K562 (cell line): Measurements from ENCODE around the gene CD274. TPM values are rescaled to one million over a fixed set of nuclear protein-coding genes. Genes with fewer than 3 reads are reported as not detected.
A peak's percentile ranks its signal among the peaks of the same experiment; 100 is the strongest.

ENCODE experiments used
- ATAC-seq: fragments of 200-7000 bp; cut with Tn5 transposase; 3 replicates; pipeline ENCODE4 v1.9.1; 2020; ENCODE audit warnings: moderate library complexity
- BruUV-seq: library from RNA; stranded (reverse); fragments of 400-500 nt; replicated peaks from 2 replicates; lab custom pipeline; 2021; lab: Mats Ljungman, UMichigan
- CTCF ChIA-PET: fragments of 300-600 bp; formaldehyde crosslinking; extraction: SDS; loops from one replicate; lab custom pipeline; 2021; ENCODE audit warnings: low intra/inter-chr PET ratio; lab: Yijun Ruan, JAX
- POLR2A ChIA-PET: fragments of 300-600, 350-650 bp; sonication (Branson Sonifier 250); formaldehyde crosslinking; extraction: SDS; loops from one replicate; lab custom pipeline; 2021; ENCODE audit warnings: antibody characterized with exemption, inconsistent platforms; lab: Yijun Ruan, JAX
- DNase-seq, 4 experiments: peaks; one replicate each; pipeline versions ENCODE4 v3.0.0 to v3.0.0-alpha.2; 2011 to 2018; ENCODE audit warnings: low spot score in 3 of 4, mixed read lengths in 3 of 4; ENCODE audit errors: extremely low read depth in 1 of 4
- FAIRE-seq: peaks from 2 replicates; lab custom pipeline; 2011; peaks lifted over from hg19 to GRCh38; lab: Jason Lieb, UNC
- H2AFZ ChIP-seq: 2 replicates; pipeline ENCODE4 v1.6.0; 2011; ENCODE audit warnings: low read depth, low read length, control low read depth, inconsistent platforms
- H3K27ac ChIP-seq: fragments of 200-600 bp; 3 replicates; pipeline ENCODE4 v1.8.0; 2011; ENCODE audit warnings: low read depth, mild to moderate bottlenecking, control low read depth, inconsistent platforms, low read length, moderate library complexity, mixed read lengths; ENCODE audit errors: extremely low read depth
- H3K27me3 ChIP-seq, 2 experiments: fragments of 300-600 bp in 1 of 2; 2 replicates in 1 of 2; 3 replicates in 1 of 2; pipeline versions ENCODE4 v1.6.0 to v1.8.0; 2011; ENCODE audit warnings: inconsistent platforms in 2 of 2, low read length in 2 of 2, mild to moderate bottlenecking in 1 of 2, mixed read lengths in 1 of 2, moderate library complexity in 1 of 2; ENCODE audit not compliant: control insufficient read depth in 2 of 2, insufficient read depth in 2 of 2
- H3K36me3 ChIP-seq: fragments of 300-600 bp; 3 replicates; pipeline ENCODE4 v1.8.0; 2011; ENCODE audit warnings: mild to moderate bottlenecking, low read length, inconsistent platforms; ENCODE audit not compliant: control insufficient read depth, insufficient read depth
- H3K4me1 ChIP-seq, 2 experiments: fragments of 200-600 bp in 1 of 2; replicated peaks in 1 of 2; 2 replicates in 1 of 2; 3 replicates in 1 of 2; pipeline versions ENCODE4 v1.5.1 to v1.8.0; 2011; ENCODE audit warnings: inconsistent platforms in 2 of 2, low read length in 2 of 2, mild to moderate bottlenecking in 1 of 2, mixed read lengths in 1 of 2, moderate library complexity in 1 of 2; ENCODE audit not compliant: control insufficient read depth in 2 of 2, insufficient read depth in 2 of 2
- H3K4me2 ChIP-seq: 2 replicates; pipeline ENCODE4 v1.6.1; 2011; ENCODE audit warnings: low read length, control low read depth, inconsistent platforms, mixed read lengths; ENCODE audit not compliant: insufficient read depth
- H3K4me3 ChIP-seq: fragments of 200-600 bp; sonication (generic), shearing (Covaris generic); 2 replicates; pipeline ENCODE4 v1.5.1; 2016; ENCODE audit warnings: control low read depth, inconsistent platforms
- H3K79me2 ChIP-seq: fragments of 200-600 bp; 3 replicates; pipeline ENCODE4 v1.8.0; 2011; ENCODE audit warnings: low read length, inconsistent platforms; ENCODE audit not compliant: control insufficient read depth, insufficient read depth
- H3K9ac ChIP-seq, 2 experiments: 2 replicates each; pipeline versions ENCODE4 v1.6.0 to v1.6.1; 2011; ENCODE audit warnings: low read depth in 2 of 2, low read length in 2 of 2, control low read depth in 1 of 2, inconsistent platforms in 1 of 2, mild to moderate bottlenecking in 1 of 2, mixed read lengths in 1 of 2; ENCODE audit not compliant: insufficient read depth in 1 of 2
- H3K9me1 ChIP-seq: one replicate; pipeline ENCODE4 v1.6.0; 2011; ENCODE audit warnings: inconsistent platforms, mild to moderate bottlenecking, low read length, moderate library complexity; ENCODE audit not compliant: control insufficient read depth, insufficient read depth
- H3K9me3 ChIP-seq: replicated peaks from 2 replicates; pipeline ENCODE4 v1.5.1; 2011; ENCODE audit warnings: low read depth, low read length, inconsistent platforms; ENCODE audit not compliant: control insufficient read depth, insufficient read depth
- H4K20me1 ChIP-seq: replicated peaks from 2 replicates; pipeline ENCODE4 v1.6.1; 2011; ENCODE audit warnings: low read length, inconsistent platforms, mixed read lengths; ENCODE audit not compliant: control insufficient read depth, insufficient read depth
- CREM ChIP-seq: IDR thresholded peaks from 2 replicates; pipeline ENCODE4 v1.6.1; 2014; ENCODE audit warnings: antibody characterized with exemption, low read depth
- EHMT2 ChIP-seq: fragments of 450-650 bp; IDR thresholded peaks from 2 replicates; pipeline ENCODE4 v1.6.1; 2018; ENCODE audit warnings: antibody characterized with exemption
- ELF4 ChIP-seq: fragments of 450-650 bp; formaldehyde crosslinking; IDR thresholded peaks from 2 replicates; pipeline ENCODE4 v1.4.0; 2022; ENCODE audit warnings: missing genetic modification characterization
- ESRRB ChIP-seq: fragments of 250-450 bp; sonication (Bioruptor Pico); IDR thresholded peaks from 2 replicates; pipeline ENCODE4 v1.5.0; 2020; ENCODE audit warnings: mild to moderate bottlenecking, moderate library complexity, borderline replicate concordance
- HOXB6 ChIP-seq: fragments of 250-450 bp; sonication (Bioruptor Pico); IDR thresholded peaks from 2 replicates; pipeline ENCODE4 v1.5.1; 2022; ENCODE audit warnings: mild to moderate bottlenecking, borderline replicate concordance
- MEIS2 ChIP-seq: fragments of 450-650 bp; IDR thresholded peaks from 2 replicates; pipeline ENCODE4 v1.6.1; 2014; ENCODE audit warnings: mild to moderate bottlenecking; ENCODE audit not compliant: partially characterized antibody
- MYNN ChIP-seq, 2 experiments: sonication (generic); formaldehyde crosslinking in 1 of 2; IDR thresholded peaks; 2 replicates each; pipeline versions ENCODE4 v1.5.0 to v1.6.1; 2016 to 2020; ENCODE audit warnings: antibody characterized with exemption in 1 of 2, missing genetic modification reagents in 1 of 2
- NFXL1 ChIP-seq: fragments of 450-650 bp; formaldehyde crosslinking; IDR thresholded peaks from 2 replicates; pipeline ENCODE4 v1.4.0; 2021; ENCODE audit warnings: mild to moderate bottlenecking
- NONO ChIP-seq, 2 experiments: fragments of 200-400 bp in 1 of 2; fragments of 450-650 bp in 1 of 2; formaldehyde crosslinking in 1 of 2; IDR thresholded peaks; 2 replicates each; pipeline ENCODE4 v1.6.1; 2017; ENCODE audit warnings: low read depth in 2 of 2, mild to moderate bottlenecking in 2 of 2, moderate library complexity in 2 of 2, low read length in 1 of 2
- POLR2AphosphoS2 ChIP-seq: IDR thresholded peaks from 2 replicates; pipeline ENCODE4 v1.6.1; 2012; ENCODE audit warnings: low read length, improper control_type of control experiment
- SMAD3 ChIP-seq: fragments of 450-650 bp; formaldehyde crosslinking; conservative IDR thresholded peaks from 2 replicates; pipeline ENCODE4 v1.4.0; 2020; ENCODE audit warnings: mild to moderate bottlenecking
- SMAD4 ChIP-seq: fragments of 250-450 bp; sonication (Bioruptor Pico); conservative IDR thresholded peaks from 2 replicates; pipeline ENCODE4 v1.8.0; 2021; ENCODE audit warnings: inconsistent platforms, mild to moderate bottlenecking, moderate library complexity
- SRSF1 ChIP-seq: fragments of 200-400 bp; formaldehyde crosslinking; IDR thresholded peaks from 2 replicates; pipeline ENCODE4 v1.6.1; 2017; ENCODE audit warnings: mild to moderate bottlenecking, low read depth, low read length, moderate library complexity
- ZBTB49 ChIP-seq: sonication (generic); formaldehyde crosslinking; IDR thresholded peaks from 2 replicates; pipeline ENCODE4 v1.8.0; 2022; ENCODE audit warnings: missing genetic modification reagents, mild to moderate bottlenecking, borderline replicate concordance
- WGBS: fragments of 100-300 bp; shearing (Covaris generic); methylation state at CpG from one replicate; pipeline ENCODE4 v1.1.6; 2016; ENCODE audit warnings: low coverage, mixed read lengths; ENCODE audit not compliant: insufficient coverage; ENCODE audit errors: missing lambda C conversion rate; 5-methylcytosine and 5-hydroxymethylcytosine counted together
- in situ Hi-C: fragments of 300-500 bp; cut with MboI; formaldehyde crosslinking; loops from 4 replicates; pipeline ENCODE4 v1.15.0; 2018; ENCODE audit warnings: inconsistent platforms, mixed read lengths
- intact Hi-C: fragments of 100-400 bp; cut with micrococcal nuclease; formaldehyde crosslinking; loops from 2 replicates; pipeline ENCODE4 v1.14.2; 2022
- polyA plus RNA-seq, 8 experiments: library from polyadenylated mRNA; depleted of rRNA in 4 of 8; stranded (reverse) in 5 of 8; unstranded in 3 of 8; fragments of >200 nt; fragmentation: Nextera tagmentation in 2 of 8; fragmentation: Illumina TruSeq in 1 of 8; extraction: Ambion mirVana in 2 of 8; extraction: Trizol in 1 of 8; gene quantifications; 2 replicates each; pipeline versions ENCODE4 v1.2.1 to v1.2.3, GENCODE V29; 2011 to 2014; ENCODE audit warnings: inconsistent platforms in 1 of 8, missing spikeins in 1 of 8
- total RNA-seq, 7 experiments: library from RNA; depleted of rRNA in 6 of 7; stranded (reverse); fragments of >200 nt in 6 of 7; fragmentation: Illumina TruSeq in 2 of 7; extraction: Trizol in 2 of 7; gene quantifications; 2 replicates each; pipeline versions ENCODE4 v1.2.1 to v1.2.3, GENCODE V29; 2011 to 2021; ENCODE audit warnings: low replicate concordance in 1 of 7

Gene CD274
- total and polyA plus RNA-seq, 9 of the 15 experiments (the other 6 are each of a cell fraction or from before 2014, with no cell fraction given), result 0.07 to 0.51 (median 0.30) TPM; not detected in 1

GRCh38 chr9:5492965-5493678 lies 42.8 kb downstream of the CD274 start (continued):
- TF ChIP-seq ESRRB (CRISPR knock-in tag) (no peak), POLR2AphosphoS2 (no peak), SMAD3 (CRISPR knock-in tag) (no peak), ELF4 (CRISPR knock-in tag) (no peak), SRSF1 (no peak), CREM (no peak)

- Histone ChIP-seq H4K20me1 (no peaks in the 10 kb centered on the region), H3K9me3 (no peaks in the 10 kb centered on the region), H3K79me2 (no peaks in the 10 kb centered on the region), H3K9ac (peak overlapping the region; percentile 4 to 49; a peak in 3 of 4 replicates), H3K4me1 (peaks cover 0 to 18% of the 10 kb centered on the region in 2 experiments; a peak in 4 of 5 replicates), H3K27ac (peak overlapping the region; percentile 88), H3K9me1 (no peaks in the 10 kb centered on the region), H3K36me3 (no peaks in the 10 kb centered on the region), H3K4me3 (no peak overlapping the region), H2AFZ (peak overlapping the region; percentile 94), H3K4me2 (peak overlapping the region; percentile 64), H3K27me3 (no peaks in the 10 kb centered on the region)
- 12% methylated on average over 6 of the region's 8 CpGs for WGBS
- FAIRE-seq, result peak; percentile 65
- POLR2A ChIA-PET, result interaction anchor here (0.6 kb wide), 1 partner anchor 26 kb away, joined by 3 read pairs; no protein-coding TSS in a partner anchor
- peak; percentile 81 for ATAC-seq
- intact Hi-C loops (no loop called here), in situ Hi-C loops (no loop called here)
- CTCF ChIA-PET, result interaction anchor here (0.6 kb wide), 1 partner anchor 716 kb away, joined by 3 read pairs; no protein-coding TSS in a partner anchor
- BruUV-seq, result no TSS peak
- DNase-seq, result peak; percentile 21 to 52 (median 40)
- TF ChIP-seq EHMT2 (peak; percentile 73), HOXB6 (CRISPR knock-in tag) (no peak), NFXL1 (CRISPR knock-in tag) (0 out of 2 replicates have a peak, but pooled peaks have one; percentile 36), SMAD4 (CRISPR knock-in tag) (0 out of 2 replicates have a peak, but pooled peaks have one; percentile 55), MEIS2 (peak; percentile 51), NONO (IDR thresholded peaks at IDR 0.05; ENCODE audit: low read depth in 2 of 2, low read length in 1 of 2) (no peak), MYNN (IDR thresholded peaks at IDR 0.05) (no peak), MYNN (CRISPR knock-in tag; IDR thresholded peaks at IDR 0.05) (no peak), ZBTB49 (CRISPR knock-in tag) (no peak)
Observed at GRCh38 chr9:5493679-5494511, 43.6 kb downstream of the CD274 start.
